Activated naive CD8-positive, alpha-beta T cell treated with anti-CD3 and anti-CD28 coated beads, Interleukin-2, amount 50 U/mL, for 16 hours (primary cell): ENCODE results near the gene TPGS2.
"Not testable (repeated sequence)": the region's sequence is repeated elsewhere in the genome, so short reads cannot be mapped to it uniquely, and the experiment has no call there.

Experiments used
- DNase-seq: peaks from one replicate; pipeline ENCODE4 v3.0.0-alpha.2; 2020; ENCODE audit warnings: low read depth, low spot score

Gene TPGS2

GRCh38 chr18:36775396-36775795 is 53.4 kb downstream of the TPGS2 start:
- no peak for DNase-seq

- DNase-seq, result no peak
Measured at GRCh38 chr18:36772241-36772723, 56.5 kb downstream of the TPGS2 start.

GRCh38 chr18:36771245-36771644 is 57.6 kb downstream of the TPGS2 start:
- no peak for DNase-seq

DNA sequence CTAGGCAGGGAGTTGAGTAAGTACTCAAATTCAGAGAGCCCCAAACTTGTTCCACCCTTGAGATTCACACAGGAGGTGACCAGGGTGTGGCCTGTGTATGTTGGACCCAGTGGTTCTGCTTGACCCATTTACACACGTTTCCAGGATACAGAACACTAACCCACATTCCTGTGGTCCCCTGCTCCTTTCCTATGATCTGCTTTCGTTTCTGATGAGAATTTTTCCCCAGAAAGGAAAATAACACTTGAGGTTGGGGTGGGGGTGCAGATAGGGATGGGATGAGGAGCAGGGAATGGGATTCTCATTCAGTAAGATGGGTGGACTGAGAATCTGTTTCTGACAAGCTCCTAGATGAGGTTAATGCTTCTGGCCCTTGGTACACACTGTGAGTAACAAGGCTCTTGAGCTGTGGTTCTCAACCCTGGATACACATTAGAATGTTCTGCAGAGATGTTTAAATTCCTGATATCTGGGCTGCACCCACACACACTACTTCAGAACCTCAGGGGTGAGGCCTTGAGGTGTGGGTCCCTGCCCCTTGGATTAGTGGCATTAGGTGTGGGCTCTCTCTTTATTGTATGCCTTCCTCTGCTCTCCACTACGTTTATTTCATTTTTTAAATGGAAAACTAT is 58.4 kb downstream of the TPGS2 start:
- DNase-seq, result no peak

- no peak for DNase-seq
Measured at GRCh38 chr18:36769611-36770314, 59.0 kb downstream of the TPGS2 start.

- DNase-seq, result no peak
Measured at GRCh38 chr18:36769172-36769571, 59.6 kb downstream of the TPGS2 start.

DNA sequence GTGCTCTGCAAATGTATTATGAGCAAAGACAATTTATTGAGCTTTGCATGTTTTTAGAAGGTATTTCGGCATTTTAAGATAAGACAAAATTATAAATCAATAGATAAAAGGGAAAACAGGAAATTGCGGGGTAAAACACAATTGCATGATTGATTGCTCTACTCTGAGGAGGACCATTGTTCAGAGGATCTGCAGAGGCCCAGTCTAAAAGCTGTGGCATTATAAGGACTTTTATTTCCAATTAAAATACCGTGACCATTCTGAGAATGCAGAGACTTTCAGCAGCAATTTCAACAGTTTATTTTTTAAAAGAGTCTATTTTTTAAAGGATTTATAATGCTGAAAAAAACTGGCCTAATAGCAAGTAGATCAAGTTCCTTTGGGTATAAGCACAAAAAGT is 62.0 kb downstream of the TPGS2 start:
- DNase-seq, result no peak

- DNase-seq, result not testable (repeated sequence)
Measured at GRCh38 chr18:36762965-36763364, 65.8 kb downstream of the TPGS2 start.

- no peak for DNase-seq
Measured at GRCh38 chr18:36762074-36762473, 66.7 kb downstream of the TPGS2 start.

DNA sequence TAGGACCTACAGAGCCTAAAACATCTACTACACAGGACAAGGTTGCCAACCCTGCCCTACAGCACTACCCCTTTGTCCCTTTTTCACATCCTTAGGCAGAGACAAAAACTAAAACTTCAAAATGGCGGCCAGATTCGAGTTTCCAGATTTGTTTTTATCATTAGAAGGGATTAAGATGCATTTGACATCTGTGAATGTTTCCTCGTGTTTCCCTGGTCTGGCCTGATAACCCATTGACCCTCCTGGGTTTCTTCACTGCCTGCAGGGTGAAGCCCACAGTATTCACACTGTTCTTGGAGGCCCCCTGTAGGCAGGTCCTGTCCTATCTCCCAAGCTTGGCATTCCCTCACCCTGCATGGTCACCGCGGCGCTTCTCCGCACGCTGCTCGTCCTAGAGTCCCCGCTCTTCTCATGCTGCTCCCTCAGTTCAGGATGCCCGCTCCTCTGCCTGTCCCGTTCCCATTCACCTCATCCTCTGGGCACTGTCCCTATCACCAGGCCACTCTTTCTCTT is 67.6 kb downstream of the TPGS2 start:
- no peak for DNase-seq

DNA sequence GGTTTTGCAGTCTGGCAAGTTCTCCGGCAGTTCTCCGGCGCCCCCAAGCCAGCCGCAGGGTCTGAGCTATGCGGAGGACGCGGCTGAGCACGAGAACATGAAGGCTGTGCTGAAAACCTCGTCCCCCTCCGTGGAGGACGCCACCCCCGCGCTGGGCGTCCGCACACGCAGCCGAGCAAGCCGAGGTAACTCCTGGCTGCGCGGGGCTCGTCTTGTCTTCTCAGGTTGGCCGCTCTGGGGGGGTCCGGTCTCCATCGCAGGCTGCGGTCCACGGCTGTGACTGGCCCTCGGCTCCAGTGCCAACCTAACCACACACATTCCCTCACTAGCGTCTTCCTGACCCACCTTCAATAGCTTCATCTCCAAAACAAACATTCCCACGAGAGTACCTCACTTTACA is 68.2 kb downstream of the TPGS2 start:
- DNase-seq, result no peak

GRCh38 chr18:36759167-36759776 is 69.5 kb downstream of the TPGS2 start:
- DNase-seq, result no peak

- DNase-seq, result no peak
Measured at GRCh38 chr18:36758623-36759022, 70.2 kb downstream of the TPGS2 start.

DNA sequence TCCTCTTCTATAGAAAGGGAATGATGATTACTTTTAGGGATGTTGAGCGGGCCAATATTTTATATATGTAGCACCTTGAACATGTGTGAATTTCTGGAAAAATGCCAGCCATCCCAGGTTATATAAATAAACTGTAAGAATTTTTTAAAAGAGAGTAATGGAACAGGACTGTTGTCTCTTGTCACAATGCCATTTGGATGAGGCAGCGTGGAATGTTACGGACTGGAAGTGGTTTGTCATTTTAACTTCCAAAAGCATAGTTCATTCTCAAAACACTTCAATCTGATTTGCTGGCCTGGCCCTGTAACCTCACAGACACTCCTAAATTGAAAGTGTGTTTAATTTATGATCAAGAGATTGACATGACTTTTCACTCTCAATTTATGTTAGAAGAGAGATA is 70.8 kb downstream of the TPGS2 start:
- no peak for DNase-seq

DNA sequence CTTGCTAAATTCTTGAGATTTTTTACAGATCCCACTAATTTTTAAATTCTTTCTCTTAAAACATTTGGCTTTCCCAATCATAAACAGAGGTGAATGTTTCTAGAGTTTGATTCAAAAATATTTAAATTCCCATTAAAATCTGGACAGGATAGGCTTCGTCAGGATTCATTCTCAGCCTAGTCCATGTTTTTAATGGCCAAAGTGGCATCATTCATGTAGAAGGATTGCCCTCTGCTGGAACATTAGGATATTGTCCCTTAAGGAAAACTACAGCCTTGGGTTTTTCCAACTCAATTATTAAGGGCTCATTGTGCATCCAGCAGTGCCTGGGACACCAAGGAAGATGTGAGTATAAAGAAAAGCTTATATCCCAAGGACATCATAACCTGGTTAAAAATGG is 71.7 kb downstream of the TPGS2 start:
- DNase-seq, result no peak

- no peak for DNase-seq
Measured at GRCh38 chr18:36756242-36756641, 72.6 kb downstream of the TPGS2 start.

DNA sequence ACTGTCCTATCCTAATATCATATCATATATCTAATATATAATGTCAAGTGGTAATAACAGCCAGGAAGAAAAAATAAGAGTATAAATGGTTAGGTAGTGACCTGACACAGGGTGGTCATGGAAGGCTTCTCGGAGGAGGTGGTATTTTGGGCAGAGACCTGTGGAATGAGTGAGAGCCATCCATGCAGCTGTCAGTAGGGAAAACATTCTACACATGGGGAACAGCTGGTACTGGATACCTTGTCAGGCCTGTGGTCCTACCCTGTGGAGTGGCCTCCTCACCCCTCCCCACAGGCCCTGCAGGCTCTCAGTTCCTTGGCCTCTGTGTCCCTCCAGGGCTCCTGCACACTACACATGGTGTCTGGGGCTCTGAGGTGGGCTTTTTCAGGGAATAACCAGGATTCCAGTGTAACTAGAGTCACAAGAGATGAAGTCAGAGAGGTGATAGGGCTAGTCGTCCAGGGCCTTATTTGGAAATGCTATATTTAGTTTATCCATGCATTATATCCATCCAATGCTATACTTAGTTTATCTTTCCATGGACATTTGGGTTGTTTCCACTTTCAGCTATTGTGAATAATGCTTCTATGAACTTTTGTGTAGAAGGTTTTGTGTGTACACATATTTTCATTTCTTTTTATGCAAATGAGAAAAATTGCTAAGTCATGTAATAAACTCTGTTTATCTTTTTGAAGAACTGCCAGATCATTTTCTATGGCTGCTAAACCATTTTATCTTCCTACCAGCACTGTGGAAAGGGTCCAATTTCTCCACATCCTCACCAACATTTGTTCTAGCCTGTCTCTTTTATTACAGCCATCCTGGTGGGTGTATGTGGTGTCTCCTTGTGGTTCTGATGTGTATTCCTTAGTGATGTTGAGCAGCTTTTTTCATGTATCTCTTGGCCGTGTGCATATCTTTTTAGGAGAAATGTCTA is 75.6 kb downstream of the TPGS2 start:
- DNase-seq, result no peak

GRCh38 chr18:36745219-36745975 is 83.4 kb downstream of the TPGS2 start:
- DNase-seq, result no peak

GRCh38 chr18:36744261-36744876 is 84.4 kb downstream of the TPGS2 start:
- no peak for DNase-seq
